Activated CD8-positive, alpha-beta T cell treated with anti-CD3 and anti-CD28 coated beads for 36 hours (primary cell): Measurements from ENCODE around the gene CHRNA1. TPM values are rescaled to one million over a fixed set of nuclear protein-coding genes. Genes with fewer than 3 reads are reported as not detected.

ENCODE experiments used
- ATAC-seq: fragments of 200-7000 bp; cut with Tn5 transposase; one replicate; pipeline ENCODE4 v1.10.0; 2021; ENCODE audit warnings: mild to moderate bottlenecking, moderate library complexity
- CTCF ChIA-PET: fragments of 350-600 bp; sonication (Branson Sonifier 250); formaldehyde crosslinking; loops from one replicate; lab custom pipeline; 2021; ENCODE audit warnings: antibody characterized with exemption; lab: Charles Lee
- POLR2A ChIA-PET: fragments of 350-600 bp; sonication (Branson Sonifier 250); formaldehyde crosslinking; loops from one replicate; lab custom pipeline; 2021; ENCODE audit warnings: antibody characterized with exemption; lab: Charles Lee
- DNase-seq: peaks from one replicate; pipeline ENCODE4 v3.0.0-alpha.2; 2020
- H3K27ac Mint-ChIP-seq: one replicate; pipeline ENCODE4 v1.8.0; 2021; ENCODE audit warnings: mild to moderate bottlenecking, mixed read lengths
- H3K27me3 Mint-ChIP-seq: one replicate; pipeline ENCODE4 v1.8.0; 2021; ENCODE audit warnings: mixed read lengths
- H3K36me3 Mint-ChIP-seq: one replicate; pipeline ENCODE4 v1.8.0; 2021; ENCODE audit warnings: low read depth, mixed read lengths
- H3K4me1 Mint-ChIP-seq: one replicate; pipeline ENCODE4 v1.8.0; 2021; ENCODE audit warnings: low read depth, mixed read lengths
- H3K4me3 Mint-ChIP-seq: one replicate; pipeline ENCODE4 v1.8.0; 2021; ENCODE audit warnings: mild to moderate bottlenecking, moderate library complexity, mixed read lengths
- H3K9me3 Mint-ChIP-seq: one replicate; pipeline ENCODE4 v1.8.0; 2021; ENCODE audit warnings: mixed read lengths
- CTCF ChIP-seq: fragments of 200-600 bp; IDR thresholded peaks from one replicate; pipeline ENCODE4 v1.8.0; 2022; ENCODE audit warnings: antibody characterized with exemption, mild to moderate bottlenecking
- intact Hi-C: fragments of 100-400 bp; cut with micrococcal nuclease; formaldehyde crosslinking; loops from one replicate; pipeline ENCODE4 v1.10.0; 2022
- total RNA-seq, 2 experiments: library from RNA; stranded (reverse); gene quantifications; one replicate each; pipeline ENCODE4 v1.2.3, GENCODE V29; 2021

The CHRNA1 gene
- total RNA-seq, 2 experiments from 2014 or later = not detected

GRCh38 chr2:174705321-174705720 lies 59.0 kb downstream of the CHRNA1 start:
- CTCF ChIA-PET = interaction anchor here (0.7 to 1.8 kb wide), 4 partner anchors 8 to 44 kb away, joined by 3 to 6 read pairs (median 3); no protein-coding TSS in a partner anchor
- peaks cover 5% of the 10 kb centered on the region for H3K27me3 Mint-ChIP-seq
- no peak for TF ChIP-seq CTCF
- POLR2A ChIA-PET = no interaction called here
- intact Hi-C loops = no loop called here
- DNase-seq (no peak), ATAC-seq (no peak)
- no peaks in the 10 kb centered on the region for H3K36me3 Mint-ChIP-seq
- H3K27ac Mint-ChIP-seq = no peak overlapping the region
- no peaks in the 10 kb centered on the region for H3K9me3 Mint-ChIP-seq
- no peak overlapping the region for H3K4me3 Mint-ChIP-seq
- no peaks in the 10 kb centered on the region for H3K4me1 Mint-ChIP-seq

GRCh38 chr2:174704642-174705041 lies 59.6 kb downstream of the CHRNA1 start:
- ChIA-PET CTCF (interaction anchor here (1.0 to 1.8 kb wide), 2 partner anchors 22 to 44 kb away, joined by 3 to 6 read pairs; no protein-coding TSS in a partner anchor), POLR2A (no interaction called here)
- ATAC-seq (no peak), DNase-seq (no peak)
- Mint-ChIP-seq H3K27ac (no peak overlapping the region), H3K4me3 (no peak overlapping the region), H3K4me1 (no peaks in the 10 kb centered on the region), H3K27me3 (peaks cover 5% of the 10 kb centered on the region), H3K9me3 (no peaks in the 10 kb centered on the region), H3K36me3 (no peaks in the 10 kb centered on the region)
- intact Hi-C loops = loop anchor here (5.0 kb wide), 1 partner anchor 288 kb away; no protein-coding TSS in a partner anchor
- no peak for TF ChIP-seq CTCF

GRCh38 chr2:174704061-174704460 lies 60.2 kb downstream of the CHRNA1 start:
- intact Hi-C loops = loop anchor here (5.0 kb wide), 1 partner anchor 288 kb away; no protein-coding TSS in a partner anchor
- no peak for TF ChIP-seq CTCF
- H3K4me1 Mint-ChIP-seq = no peaks in the 10 kb centered on the region
- no peak overlapping the region for H3K4me3 Mint-ChIP-seq
- peaks cover 5% of the 10 kb centered on the region for H3K27me3 Mint-ChIP-seq
- H3K36me3 Mint-ChIP-seq = no peaks in the 10 kb centered on the region
- H3K27ac Mint-ChIP-seq = no peak overlapping the region
- no peaks in the 10 kb centered on the region for H3K9me3 Mint-ChIP-seq
- ATAC-seq (no peak), DNase-seq (no peak)
- POLR2A ChIA-PET = no interaction called here
- CTCF ChIA-PET = interaction anchor here (1.0 to 1.8 kb wide), 3 partner anchors 19 to 45 kb away, joined by 3 to 6 read pairs (median 4); no protein-coding TSS in a partner anchor

GRCh38 chr2:174703430-174703829 lies 60.8 kb downstream of the CHRNA1 start:
- ATAC-seq (no peak), DNase-seq (no peak)
- no peaks in the 10 kb centered on the region for H3K9me3 Mint-ChIP-seq
- no peak overlapping the region for H3K27ac Mint-ChIP-seq
- ChIA-PET POLR2A (no interaction called here), CTCF (interaction anchor here (1.0 to 1.4 kb wide), 3 partner anchors 14 to 46 kb away, joined by 3 to 5 read pairs (median 4); no protein-coding TSS in a partner anchor)
- H3K27me3 Mint-ChIP-seq = peaks cover 2% of the 10 kb centered on the region
- no peak for TF ChIP-seq CTCF
- H3K36me3 Mint-ChIP-seq = no peaks in the 10 kb centered on the region
- H3K4me1 Mint-ChIP-seq = no peaks in the 10 kb centered on the region
- no peak overlapping the region for H3K4me3 Mint-ChIP-seq
- intact Hi-C loops = loop anchor here (5.0 kb wide), 1 partner anchor 289 kb away; no protein-coding TSS in a partner anchor

GRCh38 chr2:174702541-174702940 lies 61.7 kb downstream of the CHRNA1 start:
- H3K36me3 Mint-ChIP-seq = no peaks in the 10 kb centered on the region
- no peaks in the 10 kb centered on the region for H3K27me3 Mint-ChIP-seq
- TF ChIP-seq CTCF = no peak
- H3K4me3 Mint-ChIP-seq = no peak overlapping the region
- POLR2A ChIA-PET = interaction anchor here (0.7 kb wide), 1 partner anchor 1222 kb away, joined by 3 read pairs; no protein-coding TSS in a partner anchor
- CTCF ChIA-PET = interaction anchor here (0.8 to 7.9 kb wide), 5 partner anchors 13 to 292 kb away, joined by 3 to 147 read pairs (median 5); no protein-coding TSS in a partner anchor
- no peak overlapping the region for H3K27ac Mint-ChIP-seq
- H3K9me3 Mint-ChIP-seq = no peaks in the 10 kb centered on the region
- no peak for DNase-seq
- no peak for ATAC-seq
- H3K4me1 Mint-ChIP-seq = no peaks in the 10 kb centered on the region
- intact Hi-C loops = loop anchor here (5.0 kb wide), 1 partner anchor 290 kb away; no protein-coding TSS in a partner anchor
